PC-9 (cell line): ENCODE results near the gene MT1E. TPM values are rescaled to one million over a fixed set of nuclear protein-coding genes. Genes with fewer than 3 reads are reported as not detected.

Source experiments
- BruUV-seq: library from RNA; stranded (reverse); fragments of 400-500 nt; replicated peaks from 2 replicates; lab custom pipeline; 2021; lab: Mats Ljungman, UMichigan
- CTCF ChIA-PET: fragments of 300-600 bp; sonication (Branson Sonifier 250); formaldehyde crosslinking; loops from one replicate; lab custom pipeline; 2022; ENCODE audit warnings: antibody characterized with exemption; lab: Charles Lee
- POLR2A ChIA-PET: fragments of 300-600 bp; sonication (Branson Sonifier 250); formaldehyde crosslinking; loops from one replicate; lab custom pipeline; 2022; ENCODE audit warnings: antibody characterized with exemption; ENCODE audit not compliant: unreplicated experiment; lab: Charles Lee
- DNase-seq, 2 experiments: peaks; one replicate each; pipeline versions ENCODE4 v3.0.0 to v3.0.0-alpha.2; 2015 to 2022; ENCODE audit warnings: mixed read lengths in 1 of 2
- H2AFZ ChIP-seq: fragments of 200-600 bp; sonication (generic); 2 replicates; pipeline ENCODE4 v1.8.1; 2017; ENCODE audit warnings: antibody characterized with exemption
- H3F3A ChIP-seq: fragments of 200-600 bp; sonication (generic); 2 replicates; pipeline ENCODE4 v1.8.1; 2017; ENCODE audit warnings: antibody characterized with exemption, mild to moderate bottlenecking, low read depth; ENCODE audit not compliant: insufficient read depth
- H3K27ac ChIP-seq: fragments of 200-600 bp; sonication (generic); 2 replicates; pipeline ENCODE4 v1.6.1; 2016; ENCODE audit warnings: mixed run types
- H3K27me3 ChIP-seq: fragments of 200-600 bp; sonication (generic); 2 replicates; pipeline ENCODE4 v1.6.1; 2016; ENCODE audit warnings: low read depth, mixed run types; ENCODE audit not compliant: insufficient read depth
- H3K36me3 ChIP-seq: fragments of 200-600 bp; sonication (generic); 2 replicates; pipeline ENCODE4 v1.6.1; 2016; ENCODE audit warnings: low read depth, mixed run types
- H3K4me1 ChIP-seq: fragments of 200-600 bp; sonication (generic); replicated peaks from 2 replicates; pipeline ENCODE4 v1.6.1; 2016; ENCODE audit warnings: mixed run types; ENCODE audit not compliant: insufficient read depth
- H3K4me2 ChIP-seq: fragments of 200-600 bp; sonication (generic); 2 replicates; pipeline ENCODE4 v1.6.1; 2017; ENCODE audit warnings: mixed run types
- H3K4me3 ChIP-seq: fragments of 200-600 bp; sonication (generic); 2 replicates; pipeline ENCODE4 v1.6.1; 2016; ENCODE audit warnings: mixed run types
- H3K79me2 ChIP-seq: fragments of 200-600 bp; sonication (generic); 2 replicates; pipeline ENCODE4 v1.6.1; 2017; ENCODE audit warnings: low read depth, mixed run types
- H3K9me2 ChIP-seq: fragments of 200-600 bp; sonication (generic); 2 replicates; pipeline ENCODE4 v1.8.1; 2017; ENCODE audit warnings: mild to moderate bottlenecking; ENCODE audit not compliant: insufficient read depth
- H3K9me3 ChIP-seq: fragments of 200-600 bp; sonication (generic); 2 replicates; pipeline ENCODE4 v1.8.1; 2016; ENCODE audit warnings: low read depth; ENCODE audit not compliant: insufficient read depth
- H4K20me1 ChIP-seq: fragments of 200-600 bp; sonication (generic); 2 replicates; pipeline ENCODE4 v1.8.1; 2017; ENCODE audit not compliant: insufficient read depth
- CTCF ChIP-seq: fragments of 200-600 bp; sonication (generic); conservative IDR thresholded peaks from 2 replicates; pipeline ENCODE4 v1.6.1; 2017; ENCODE audit warnings: mixed run types, antibody characterized with exemption, mild to moderate bottlenecking, moderate library complexity
- EZH2 ChIP-seq: fragments of 200-600 bp; sonication (generic); IDR thresholded peaks from 2 replicates; pipeline ENCODE4 v1.8.0; 2017; ENCODE audit warnings: antibody characterized with exemption, low read depth
- intact Hi-C: fragments of 100-400 bp; cut with micrococcal nuclease; formaldehyde crosslinking; loops from one replicate; pipeline ENCODE4 v1.10.0; 2022; ENCODE audit not compliant: unreplicated experiment
- total RNA-seq: library from RNA; stranded (reverse); gene quantifications from 2 replicates; pipeline ENCODE4 v1.2.3, GENCODE V29; 2021

The MT1E gene
- total RNA-seq, 1 experiment from 2014 or later = 22.0 TPM

- Histone ChIP-seq H3K36me3 (no peaks in the 10 kb centered on the region), H3K27ac (no peak within 1 kb of the TSS), H3K9me2 (no peaks in the 10 kb centered on the region), H2AFZ (no peak within 1 kb of the TSS), H3K9me3 (no peaks in the 10 kb centered on the region), H4K20me1 (no peaks in the 10 kb centered on the region), H3K4me3 (no peak within 1 kb of the TSS), H3K4me1 (peaks cover 15% of the 10 kb centered on the region), H3K4me2 (no peak within 1 kb of the TSS), H3K79me2 (no peaks in the 10 kb centered on the region), H3K27me3 (peaks cover 10% of the 10 kb centered on the region), H3F3A (peaks cover 4% of the 10 kb centered on the region)
- CTCF ChIA-PET = no interaction called here
- intact Hi-C loops = no loop called here
- no peak for DNase-seq
- TF ChIP-seq EZH2 (no peak), CTCF (no peak)
- no TSS peak for BruUV-seq
- POLR2A ChIA-PET = no interaction called here
Measured at GRCh38 chr16:56667581-56668571, 42.3 kb downstream of the MT1E start, which contains the start of gene MT1G. Gene MT1G, minus strand, starts transcription at chr16:56668065. Its CDS starts 72 bp downstream, at chr16:56667993.

GRCh38 chr16:56669005-56669839 is 43.6 kb downstream of the MT1E start, which contains the start of gene MT1H:
Gene MT1H, plus strand, starts transcription at chr16:56669814. Its CDS starts 71 bp downstream, at chr16:56669885.
- Histone ChIP-seq H3K4me3 (no peak within 1 kb of the TSS), H3K27me3 (peaks cover 10% of the 10 kb centered on the region), H3K36me3 (no peaks in the 10 kb centered on the region), H2AFZ (no peak within 1 kb of the TSS), H3K9me2 (no peaks in the 10 kb centered on the region), H3K79me2 (no peaks in the 10 kb centered on the region), H3K4me2 (no peak within 1 kb of the TSS), H4K20me1 (no peaks in the 10 kb centered on the region), H3K9me3 (no peaks in the 10 kb centered on the region), H3F3A (peaks cover 4% of the 10 kb centered on the region), H3K27ac (no peak within 1 kb of the TSS), H3K4me1 (peaks cover 15% of the 10 kb centered on the region)
- no peak for DNase-seq
- intact Hi-C loops = no loop called here
- no TSS peak for BruUV-seq
- TF ChIP-seq EZH2 (no peak), CTCF (no peak)
- POLR2A ChIA-PET = no interaction called here
- CTCF ChIA-PET = no interaction called here
